ENCODE results near the gene SOHLH1. TPM values are rescaled to one million over a fixed set of nuclear protein-coding genes. Genes with fewer than 3 reads are reported as not detected.

The SOHLH1 gene
- total RNA-seq, 4 donors from 2014 or later, result not detected

Other genes starting within 250 kb of the SOHLH1 start
- 10 to 100 TPM; 10.5 to 14.7 (median 11.8) TPM for gene PPP1R26, start 219.7 kb downstream of the SOHLH1 start, total RNA-seq
- 10 to 100 TPM; 24.9 to 29.2 (median 26.3) TPM for gene MRPS2, start 198.8 kb downstream of the SOHLH1 start, total RNA-seq
- not detected for gene LCN1, start 178.0 kb downstream of the SOHLH1 start, total RNA-seq
- gene OBP2A, start 153.4 kb downstream of the SOHLH1 start, total RNA-seq, result not detected
- gene PAEP, start 137.7 kb downstream of the SOHLH1 start, total RNA-seq, result not detected
- not detected for gene GLT6D1, start 59.9 kb downstream of the SOHLH1 start, total RNA-seq
- not detected for gene LCN9, start 36.2 kb downstream of the SOHLH1 start, total RNA-seq
- gene KCNT1, start 2.7 kb upstream of the SOHLH1 start, total RNA-seq, result under 1 TPM in 2 of 4 donors, not detected in 2; under 0.01 to 0.39 TPM
- gene CAMSAP1, start 208.1 kb upstream of the SOHLH1 start, total RNA-seq, result 10 to 100 TPM; 27.6 to 40.8 (median 35.7) TPM

Measured in tibial nerve (tissue), 4 donors.